BJ (cell line): Measurements from ENCODE around the gene GRM7. TPM values are rescaled to one million over a fixed set of nuclear protein-coding genes. Genes with fewer than 3 reads are reported as not detected.

Experiments
- CTCF ChIA-PET: fragments of 350-600 bp; formaldehyde crosslinking; extraction: SDS; loops from one replicate; lab custom pipeline; 2021; ENCODE audit warnings: antibody characterized with exemption, inconsistent platforms; lab: Yijun Ruan, JAX
- POLR2A ChIA-PET: fragments of 300-600 bp; sonication (Branson Sonifier 250); formaldehyde crosslinking; extraction: SDS; loops from one replicate; lab custom pipeline; 2021; ENCODE audit warnings: antibody characterized with exemption; lab: Charles Lee
- DNase-seq: peaks from one replicate; pipeline ENCODE4 v3.0.0-alpha.2; 2011; ENCODE audit warnings: low read depth
- H3K27me3 ChIP-seq: 2 replicates; pipeline ENCODE4 v1.6.0; 2011; ENCODE audit warnings: low read length; ENCODE audit not compliant: control insufficient read depth, insufficient read depth
- H3K36me3 ChIP-seq: 2 replicates; pipeline ENCODE4 v1.5.1; 2011; ENCODE audit warnings: low read length; ENCODE audit not compliant: control insufficient read depth, insufficient read depth
- H3K4me3 ChIP-seq: 2 replicates; pipeline ENCODE4 v1.5.1; 2011; ENCODE audit warnings: low read depth, mild to moderate bottlenecking, control low read depth, low read length
- CTCF ChIP-seq: IDR thresholded peaks from 2 replicates; pipeline ENCODE4 v1.5.1; 2011; ENCODE audit warnings: low read depth, mild to moderate bottlenecking, control low read depth, inconsistent platforms, low read length, moderate library complexity; ENCODE audit not compliant: insufficient read depth
- polyA plus RNA-seq: library from polyadenylated mRNA; depleted of rRNA; stranded (reverse); fragments of >200 nt; gene quantifications from 2 replicates; pipeline ENCODE4 v1.2.3, GENCODE V29; 2011

Gene GRM7
- polyA plus RNA-seq, 1 experiment: not detected

DNA sequence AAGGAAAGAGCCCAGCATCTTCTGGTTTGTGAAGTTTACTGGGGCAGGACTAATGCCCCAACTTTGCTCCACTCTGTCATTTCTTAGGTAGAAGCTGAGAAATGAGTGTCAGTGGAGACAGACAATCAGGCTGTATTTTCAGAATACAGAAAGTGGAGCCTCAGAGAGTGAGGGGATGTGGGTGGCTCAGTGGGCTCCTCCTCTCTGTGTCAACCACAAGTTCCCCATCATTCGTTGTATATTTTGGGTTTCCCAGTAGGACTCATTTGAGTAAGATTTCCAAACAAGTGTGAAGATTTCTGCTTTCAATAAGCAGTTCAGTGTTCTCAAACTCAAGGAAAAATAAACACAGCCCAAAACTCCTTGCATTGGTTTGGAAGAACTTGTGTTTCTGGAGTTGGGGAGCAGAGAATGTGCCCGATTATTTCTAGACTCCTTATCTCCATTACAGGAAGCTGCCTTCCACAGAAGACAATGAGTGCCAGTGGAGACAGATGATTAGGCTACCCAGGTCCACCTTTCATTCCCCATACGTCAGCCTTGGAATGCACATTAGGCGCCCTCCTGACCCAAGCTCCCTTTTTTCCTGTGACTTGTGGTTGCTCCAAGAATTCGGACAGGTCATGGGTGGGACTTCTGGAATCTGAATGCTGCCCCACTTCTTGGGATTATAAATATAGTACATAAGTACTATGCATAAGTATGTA is 848.6 kb downstream of the GRM7 start:
- POLR2A ChIA-PET: no interaction called here
- CTCF ChIA-PET: no interaction called here

DNA sequence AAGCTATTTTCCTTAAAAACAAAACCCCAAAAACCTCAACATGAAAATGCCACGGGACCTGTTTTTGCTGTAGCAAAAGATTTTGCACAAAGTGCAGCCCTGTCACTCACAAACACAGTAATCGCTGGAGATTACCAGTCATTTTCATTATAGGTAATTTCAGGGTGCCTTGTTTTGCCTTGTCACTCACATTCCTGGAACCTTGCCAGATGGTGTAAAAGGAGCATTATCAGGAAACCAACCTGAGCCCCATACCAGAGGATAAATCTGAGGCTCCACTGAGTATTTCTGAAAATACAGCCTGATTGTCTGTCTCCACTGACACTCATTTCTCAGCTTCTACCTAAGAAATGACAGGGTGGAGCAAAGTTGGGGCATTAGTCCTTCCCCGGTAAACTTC is 849.4 kb downstream of the GRM7 start:
- Histone ChIP-seq H3K27me3 (no peaks in the 10 kb centered on the region), H3K36me3 (no peaks in the 10 kb centered on the region), H3K4me3 (no peak overlapping the region)
- no peak for DNase-seq
- no peak for TF ChIP-seq CTCF
- CTCF ChIA-PET: no interaction called here
- POLR2A ChIA-PET: no interaction called here

More for the DNA sequence above, 848.6 kb downstream of the GRM7 start:
- H3K27me3 ChIP-seq: no peaks in the 10 kb centered on the region
- TF ChIP-seq CTCF: no peak
- no peaks in the 10 kb centered on the region for H3K36me3 ChIP-seq
- H3K4me3 ChIP-seq: no peak overlapping the region
- DNase-seq: no peak

GRCh38 chr3:7713724-7714123 is 852.8 kb downstream of the GRM7 start:
- no peaks in the 10 kb centered on the region for H3K36me3 ChIP-seq
- CTCF ChIA-PET: no interaction called here

GRCh38 chr3:7720649-7721297 is 859.9 kb downstream of the GRM7 start:
- ChIA-PET CTCF (no interaction called here), POLR2A (no interaction called here)
- no peaks in the 10 kb centered on the region for H3K36me3 ChIP-seq
- H3K27me3 ChIP-seq: no peaks in the 10 kb centered on the region
- no peak overlapping the region for H3K4me3 ChIP-seq
- DNase-seq: no peak
- no peak for TF ChIP-seq CTCF

More at GRCh38 chr3:7713724-7714123, 852.8 kb downstream of the GRM7 start:
- Histone ChIP-seq H3K4me3 (no peak overlapping the region), H3K27me3 (no peaks in the 10 kb centered on the region)
- no peak for DNase-seq
- TF ChIP-seq CTCF: no peak
- POLR2A ChIA-PET: no interaction called here

DNA sequence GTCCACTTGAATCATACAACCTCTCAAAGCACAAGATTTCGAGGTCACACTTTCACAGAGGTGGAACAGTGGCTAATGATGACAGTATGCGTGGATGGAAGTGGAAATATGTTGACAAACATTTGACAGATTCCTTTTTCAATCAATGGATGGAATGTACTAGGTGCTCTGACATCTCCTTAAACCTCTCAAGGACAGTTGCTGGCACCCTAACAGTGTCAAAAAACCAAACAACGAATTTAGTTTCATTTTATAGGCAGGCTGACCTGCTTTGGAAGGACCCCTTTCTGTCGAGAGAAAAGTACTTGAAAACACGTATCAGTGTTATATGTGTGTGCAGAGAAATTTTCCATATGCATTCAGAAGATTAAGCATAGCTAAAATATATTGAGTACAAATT is 861.0 kb downstream of the GRM7 start:
- no peaks in the 10 kb centered on the region for H3K36me3 ChIP-seq
- no peak for TF ChIP-seq CTCF
- H3K27me3 ChIP-seq: no peaks in the 10 kb centered on the region
- ChIA-PET CTCF (no interaction called here), POLR2A (no interaction called here)
- DNase-seq: no peak
- H3K4me3 ChIP-seq: no peak overlapping the region
